Activated CD4-positive, alpha-beta memory T cell treated with anti-CD3 and anti-CD28 coated beads for 36 hours (primary cell): ENCODE measurements around the gene ACOT12. TPM values are rescaled to one million over a fixed set of nuclear protein-coding genes. Genes with fewer than 3 reads are reported as not detected.
A peak's percentile ranks its signal among the peaks of the same experiment; 100 is the strongest.

ENCODE experiments used
- CTCF ChIA-PET: fragments of 350-600 bp; sonication (Branson Sonifier 250); formaldehyde crosslinking; loops from one replicate; lab custom pipeline; 2021; ENCODE audit warnings: antibody characterized with exemption, inconsistent platforms; lab: Charles Lee
- POLR2A ChIA-PET: fragments of 350-600 bp; sonication (Branson Sonifier 250); formaldehyde crosslinking; loops from one replicate; lab custom pipeline; 2021; ENCODE audit warnings: antibody characterized with exemption; lab: Charles Lee
- DNase-seq: peaks from one replicate; pipeline ENCODE4 v3.0.0-alpha.2; 2020
- H3K27ac Mint-ChIP-seq: one replicate; pipeline ENCODE4 v1.8.0; 2021; ENCODE audit warnings: mixed read lengths
- H3K27me3 Mint-ChIP-seq: one replicate; pipeline ENCODE4 v1.8.0; 2021; ENCODE audit warnings: mixed read lengths
- H3K36me3 Mint-ChIP-seq: one replicate; pipeline ENCODE4 v1.8.0; 2021; ENCODE audit warnings: mixed read lengths
- H3K4me1 Mint-ChIP-seq: one replicate; pipeline ENCODE4 v1.8.0; 2021; ENCODE audit warnings: low read depth, mixed read lengths
- H3K4me3 Mint-ChIP-seq: one replicate; pipeline ENCODE4 v1.8.0; 2021; ENCODE audit warnings: mild to moderate bottlenecking, mixed read lengths
- H3K9me3 Mint-ChIP-seq: one replicate; pipeline ENCODE4 v1.8.0; 2021; ENCODE audit warnings: mixed read lengths
- intact Hi-C: fragments of 100-400 bp; cut with micrococcal nuclease; formaldehyde crosslinking; loops from one replicate; pipeline ENCODE4 v1.15.1; 2023
- total RNA-seq, 2 experiments: library from RNA; stranded (reverse); gene quantifications; one replicate each; pipeline ENCODE4 v1.2.3, GENCODE V29; 2021

ACOT12 gene
- total RNA-seq, 2 experiments from 2014 or later: not detected

DNA sequence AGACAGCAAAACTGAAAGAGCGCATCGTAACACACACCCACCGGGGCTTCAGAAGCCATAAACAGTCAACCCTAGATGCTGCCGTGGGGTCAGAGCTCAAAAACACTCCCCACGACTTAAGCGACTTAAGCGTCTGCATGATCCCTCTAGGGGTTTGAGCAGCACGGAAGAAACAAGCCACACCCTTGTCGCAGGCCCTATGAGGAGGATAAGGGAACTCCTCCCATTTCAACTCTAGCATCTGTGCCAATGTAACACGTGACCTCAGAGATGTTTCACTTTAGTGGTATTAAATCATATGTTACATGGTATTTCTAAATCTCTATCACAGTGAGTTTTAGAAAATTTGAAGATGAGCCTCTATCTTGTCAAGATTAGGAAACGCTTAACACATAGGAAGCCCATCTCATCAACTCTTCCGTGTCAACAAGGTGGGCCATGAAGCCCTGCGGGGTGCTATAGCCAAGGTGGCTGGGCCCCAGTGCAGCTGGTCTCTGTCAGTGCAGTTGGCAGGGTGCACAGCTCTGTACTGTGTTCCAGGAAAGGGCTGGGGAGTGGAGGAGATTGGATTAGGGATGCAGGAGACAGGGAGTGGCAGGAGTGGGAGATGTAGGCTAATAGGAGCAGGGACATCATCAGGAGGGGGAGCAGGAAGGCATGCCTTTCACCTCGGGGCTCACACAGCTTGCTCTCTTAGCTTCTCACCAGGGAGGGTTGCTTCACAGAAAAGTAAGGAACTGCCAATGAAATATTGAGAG is 59.5 kb downstream of the ACOT12 start:
- Mint-ChIP-seq H3K4me3 (no peak overlapping the region), H3K27ac (no peak overlapping the region), H3K36me3 (no peaks in the 10 kb centered on the region), H3K9me3 (peaks cover 4% of the 10 kb centered on the region), H3K4me1 (no peaks in the 10 kb centered on the region), H3K27me3 (no peaks in the 10 kb centered on the region)
- DNase-seq: no peak
- ChIA-PET POLR2A (no interaction called here), CTCF (no interaction called here)
- intact Hi-C loops: no loop called here

DNA sequence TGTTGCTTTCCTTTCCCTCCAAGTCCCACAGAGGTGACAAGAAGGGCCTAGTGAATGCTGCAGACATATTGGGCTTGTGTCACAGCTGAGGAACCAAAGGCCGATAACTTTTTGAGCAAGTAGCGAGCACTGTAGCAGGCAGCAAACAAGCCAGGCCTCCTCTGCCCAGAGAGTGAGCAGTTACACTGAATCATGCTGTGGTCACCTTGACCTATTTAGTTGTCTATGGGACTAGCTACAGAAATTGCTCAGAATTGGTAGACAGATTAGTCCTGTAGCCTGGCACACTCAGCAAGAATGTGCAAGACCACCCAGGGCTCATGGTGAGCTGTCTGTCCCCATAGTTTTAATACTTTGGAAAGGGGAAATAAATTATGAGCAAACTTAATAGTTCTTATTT is 67.4 kb downstream of the ACOT12 start:
- Mint-ChIP-seq H3K4me3 (no peak overlapping the region), H3K27me3 (peaks cover 1% of the 10 kb centered on the region), H3K27ac (no peak overlapping the region), H3K4me1 (no peaks in the 10 kb centered on the region), H3K36me3 (no peaks in the 10 kb centered on the region), H3K9me3 (no peaks in the 10 kb centered on the region)
- DNase-seq: no peak
- POLR2A ChIA-PET: no interaction called here
- intact Hi-C loops: no loop called here
- CTCF ChIA-PET: interaction anchor here (1.1 kb wide), 1 partner anchor 25 kb away, joined by 4 read pairs; the partner anchor contains the start of gene ZCCHC9

DNA sequence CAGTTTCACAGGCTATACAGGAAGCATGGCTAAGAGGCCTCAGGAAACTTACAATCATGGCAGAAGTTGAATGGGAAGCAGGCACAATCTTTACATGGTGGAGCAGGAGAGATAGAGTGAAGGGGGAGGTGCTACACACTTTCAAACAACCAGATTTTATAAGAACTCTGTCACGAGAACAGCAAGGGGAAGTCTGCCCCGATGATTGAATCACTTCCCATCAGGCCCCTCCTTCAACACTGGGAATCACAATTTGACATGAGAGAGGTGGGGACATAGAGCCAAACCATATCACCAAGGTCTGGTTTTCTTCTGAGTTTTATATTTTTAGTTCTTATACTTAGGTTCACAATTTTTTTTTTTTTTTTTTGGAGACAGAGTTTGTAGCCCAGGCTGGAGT is 76.4 kb downstream of the ACOT12 start:
- no peak overlapping the region for H3K4me3 Mint-ChIP-seq
- H3K27me3 Mint-ChIP-seq: no peaks in the 10 kb centered on the region
- no peak overlapping the region for H3K27ac Mint-ChIP-seq
- no peaks in the 10 kb centered on the region for H3K9me3 Mint-ChIP-seq
- intact Hi-C loops: no loop called here
- no peak for DNase-seq
- ChIA-PET CTCF (no interaction called here), POLR2A (interaction anchor here (0.7 kb wide), 1 partner anchor 512 kb away, joined by 5 read pairs; no protein-coding TSS in a partner anchor)
- H3K36me3 Mint-ChIP-seq: peaks cover 9% of the 10 kb centered on the region
- no peaks in the 10 kb centered on the region for H3K4me1 Mint-ChIP-seq

DNA sequence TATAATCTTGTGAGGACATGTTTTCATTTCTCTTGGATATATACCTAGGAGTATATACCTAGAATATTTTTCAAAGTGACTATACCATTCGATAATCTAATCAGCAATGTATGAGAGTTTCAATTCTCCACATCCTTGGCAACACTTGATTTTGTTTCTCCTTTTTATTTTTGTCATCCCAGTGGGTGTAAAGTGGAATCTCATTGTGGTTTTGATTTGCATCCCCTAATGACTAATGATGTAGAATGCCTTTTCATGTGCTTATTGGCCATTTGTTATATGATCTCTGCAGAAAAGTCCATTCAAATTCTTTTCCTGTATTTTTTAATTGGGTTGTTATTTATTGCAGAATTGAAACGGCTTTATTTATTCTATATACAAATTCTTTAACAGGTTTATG is 77.4 kb downstream of the ACOT12 start:
- no peaks in the 10 kb centered on the region for H3K4me1 Mint-ChIP-seq
- H3K9me3 Mint-ChIP-seq: no peaks in the 10 kb centered on the region
- ChIA-PET POLR2A (interaction anchor here (0.7 kb wide), 1 partner anchor 512 kb away, joined by 5 read pairs; no protein-coding TSS in a partner anchor), CTCF (no interaction called here)
- H3K4me3 Mint-ChIP-seq: no peak overlapping the region
- H3K36me3 Mint-ChIP-seq: peaks cover 16% of the 10 kb centered on the region
- intact Hi-C loops: no loop called here
- no peaks in the 10 kb centered on the region for H3K27me3 Mint-ChIP-seq
- no peak overlapping the region for H3K27ac Mint-ChIP-seq
- no peak for DNase-seq

DNA sequence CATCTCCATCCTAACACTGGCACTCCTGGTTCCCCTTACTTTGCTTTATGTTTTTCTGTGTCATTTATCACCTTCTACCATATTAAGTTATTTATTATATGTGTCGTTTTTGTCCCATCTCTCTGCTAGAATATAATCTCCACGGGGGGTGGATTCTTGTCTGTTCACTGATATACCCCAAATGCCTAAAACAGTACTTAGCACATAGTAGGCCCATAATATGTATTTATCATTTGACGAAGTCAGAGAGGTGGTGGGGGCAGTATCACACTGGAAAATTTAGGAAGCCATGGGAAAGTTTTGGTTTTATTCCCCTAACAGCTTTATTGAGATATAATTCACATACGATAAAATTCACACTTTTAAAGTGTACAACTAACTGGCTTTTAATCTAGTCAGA is 78.1 kb downstream of the ACOT12 start:
- DNase-seq: no peak
- POLR2A ChIA-PET: no interaction called here
- intact Hi-C loops: no loop called here
- Mint-ChIP-seq H3K4me3 (no peak overlapping the region), H3K4me1 (no peaks in the 10 kb centered on the region), H3K27me3 (no peaks in the 10 kb centered on the region), H3K36me3 (peaks cover 19% of the 10 kb centered on the region), H3K27ac (no peak overlapping the region), H3K9me3 (no peaks in the 10 kb centered on the region)
- CTCF ChIA-PET: no interaction called here

DNA sequence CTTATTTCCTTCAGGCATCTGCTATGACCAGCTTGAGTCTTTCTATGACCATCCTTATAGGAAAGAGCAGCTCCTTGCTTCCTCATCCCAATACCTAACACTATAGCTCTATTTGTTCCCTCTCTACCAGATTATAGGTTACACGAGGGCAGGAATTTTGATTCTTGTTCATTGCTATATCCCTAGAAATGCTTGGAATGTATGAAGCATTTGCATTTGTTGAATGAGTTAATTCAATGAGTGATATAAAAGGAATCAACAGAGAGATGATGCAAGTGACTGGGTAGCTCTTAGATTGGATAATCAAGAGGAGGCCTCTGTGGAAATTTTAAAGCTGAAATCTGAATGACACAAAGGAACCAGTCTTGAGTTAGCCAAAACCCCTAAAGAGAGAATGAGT is 78.6 kb downstream of the ACOT12 start:
- Mint-ChIP-seq H3K9me3 (no peaks in the 10 kb centered on the region), H3K4me3 (no peak overlapping the region), H3K36me3 (peaks cover 19% of the 10 kb centered on the region), H3K27me3 (no peaks in the 10 kb centered on the region), H3K27ac (no peak overlapping the region), H3K4me1 (no peaks in the 10 kb centered on the region)
- ChIA-PET POLR2A (no interaction called here), CTCF (no interaction called here)
- DNase-seq: no peak
- intact Hi-C loops: no loop called here

DNA sequence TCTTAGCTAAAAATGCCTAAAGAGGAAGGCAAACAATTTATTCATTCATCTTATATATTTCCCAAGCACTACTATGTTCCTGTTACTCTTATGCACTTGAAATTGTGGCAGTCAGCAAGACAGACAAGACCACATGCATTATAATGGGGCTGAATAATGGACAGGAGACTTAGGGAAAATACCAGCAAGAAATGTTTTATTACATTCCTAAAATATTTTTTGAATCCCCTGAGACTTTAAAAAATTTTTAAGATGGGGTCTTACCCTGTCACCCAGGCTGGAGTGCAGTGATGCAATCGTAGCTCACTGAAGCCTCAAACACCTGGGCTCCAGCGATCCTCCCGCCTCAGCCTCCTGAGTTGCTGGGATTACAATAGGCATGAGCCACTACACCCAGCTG is 79.4 kb downstream of the ACOT12 start:
- Mint-ChIP-seq H3K36me3 (peaks cover 19% of the 10 kb centered on the region), H3K4me3 (no peak overlapping the region), H3K27me3 (no peaks in the 10 kb centered on the region), H3K9me3 (no peaks in the 10 kb centered on the region), H3K27ac (no peak overlapping the region), H3K4me1 (no peaks in the 10 kb centered on the region)
- ChIA-PET CTCF (interaction anchor here (1.3 kb wide), 1 partner anchor 15 kb away, joined by 3 read pairs; no protein-coding TSS in a partner anchor), POLR2A (no interaction called here)
- intact Hi-C loops: no loop called here
- no peak for DNase-seq

DNA sequence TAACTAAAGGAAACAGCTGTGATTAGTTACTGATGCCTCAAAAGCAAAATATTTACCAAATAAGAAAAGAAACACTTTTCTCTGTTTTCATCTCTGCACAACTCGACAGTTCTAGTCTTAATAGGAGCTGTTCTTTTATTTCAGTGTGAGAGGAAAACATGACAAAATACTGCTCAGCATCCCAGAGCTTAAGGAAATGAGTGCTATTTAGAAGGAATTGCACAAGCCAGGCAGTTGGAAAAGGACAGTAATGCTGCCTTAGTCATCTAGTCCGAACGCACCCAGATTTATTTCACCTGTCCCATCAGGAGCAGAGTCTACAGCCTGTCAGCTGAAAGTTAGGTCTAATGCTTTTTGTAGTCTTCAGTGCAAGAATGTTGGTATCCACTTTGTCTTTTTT is 80.2 kb downstream of the ACOT12 start:
- CTCF ChIA-PET: interaction anchor here (1.3 kb wide), 1 partner anchor 14 kb away, joined by 3 read pairs; no protein-coding TSS in a partner anchor
- H3K4me3 Mint-ChIP-seq: no peak overlapping the region
- no peaks in the 10 kb centered on the region for H3K4me1 Mint-ChIP-seq

DNA sequence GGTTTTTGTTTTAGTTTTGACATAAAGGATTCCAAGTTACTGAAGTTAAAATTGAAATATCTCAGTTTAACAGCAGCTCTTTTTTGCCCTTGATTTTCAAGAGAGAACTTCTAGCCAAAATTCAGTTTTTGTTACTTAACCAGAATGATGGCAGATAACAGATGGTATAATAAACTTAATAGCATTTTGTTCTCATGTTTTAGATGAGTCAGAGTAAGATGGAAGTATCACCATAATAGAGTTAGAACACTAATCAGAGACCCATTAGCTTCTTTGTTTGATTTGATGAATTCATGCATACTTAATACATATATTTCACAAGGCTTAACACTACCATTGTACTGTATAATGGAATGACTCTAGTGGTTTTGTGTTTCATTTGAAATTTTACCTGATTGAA is 80.7 kb downstream of the ACOT12 start:
- POLR2A ChIA-PET: no interaction called here
- DNase-seq: no peak
- CTCF ChIA-PET: interaction anchor here (1.0 kb wide), 1 partner anchor 14 kb away, joined by 4 read pairs; no protein-coding TSS in a partner anchor

More for the DNA sequence above, 80.2 kb downstream of the ACOT12 start:
- intact Hi-C loops: no loop called here
- H3K9me3 Mint-ChIP-seq: no peaks in the 10 kb centered on the region
- H3K36me3 Mint-ChIP-seq: peaks cover 21% of the 10 kb centered on the region
- H3K27ac Mint-ChIP-seq: no peak overlapping the region
- no peaks in the 10 kb centered on the region for H3K27me3 Mint-ChIP-seq
- POLR2A ChIA-PET: no interaction called here
- DNase-seq: no peak

DNA sequence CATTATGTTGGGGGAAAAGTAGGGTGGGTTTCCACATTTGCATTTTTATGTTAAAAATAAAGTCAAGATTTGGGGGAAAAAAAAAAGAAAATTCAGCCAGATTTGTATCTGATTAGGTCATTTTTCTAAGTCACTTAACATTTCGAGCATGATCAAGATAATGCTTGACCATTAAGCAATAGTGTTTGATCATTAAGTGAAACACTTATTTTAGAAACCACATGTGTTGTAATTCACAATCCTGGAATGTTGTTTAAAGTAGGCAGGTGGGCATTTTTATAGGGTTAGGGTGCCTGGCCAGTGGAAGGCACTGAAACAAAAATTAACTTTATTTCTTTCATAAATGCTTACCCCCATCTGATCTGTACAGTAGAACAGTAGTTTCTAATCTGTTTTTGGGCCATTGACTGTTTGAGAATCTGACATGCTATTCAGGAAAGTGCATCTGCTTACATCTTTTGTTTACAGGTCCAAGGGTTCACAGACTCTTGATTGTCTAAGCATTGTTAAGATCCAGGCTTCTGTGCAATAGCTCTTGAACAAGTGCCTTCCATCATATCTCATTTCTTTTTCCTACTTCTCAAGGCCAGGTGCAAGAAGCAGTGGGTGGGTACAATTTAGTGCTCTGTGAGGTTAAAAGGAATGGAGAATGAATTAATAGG is 83.4 kb downstream of the ACOT12 start:
- intact Hi-C loops: no loop called here
- Mint-ChIP-seq H3K27me3 (no peaks in the 10 kb centered on the region), H3K4me3 (no peak overlapping the region), H3K4me1 (peaks cover 4% of the 10 kb centered on the region), H3K9me3 (no peaks in the 10 kb centered on the region), H3K36me3 (peaks cover 23% of the 10 kb centered on the region), H3K27ac (no peak overlapping the region)
- ChIA-PET CTCF (interaction anchor here (1.0 to 1.6 kb wide), 2 partner anchors 9 to 10 kb away, joined by 4 to 5 read pairs; partner anchors contain the start of gene ZCCHC9), POLR2A (no interaction called here)
- no peak for DNase-seq

More for the DNA sequence above, 80.7 kb downstream of the ACOT12 start:
- H3K27me3 Mint-ChIP-seq: no peaks in the 10 kb centered on the region
- no peaks in the 10 kb centered on the region for H3K9me3 Mint-ChIP-seq
- no peak overlapping the region for H3K4me3 Mint-ChIP-seq
- peaks cover 21% of the 10 kb centered on the region for H3K36me3 Mint-ChIP-seq
- intact Hi-C loops: no loop called here
- no peak overlapping the region for H3K27ac Mint-ChIP-seq
- H3K4me1 Mint-ChIP-seq: no peaks in the 10 kb centered on the region

DNA sequence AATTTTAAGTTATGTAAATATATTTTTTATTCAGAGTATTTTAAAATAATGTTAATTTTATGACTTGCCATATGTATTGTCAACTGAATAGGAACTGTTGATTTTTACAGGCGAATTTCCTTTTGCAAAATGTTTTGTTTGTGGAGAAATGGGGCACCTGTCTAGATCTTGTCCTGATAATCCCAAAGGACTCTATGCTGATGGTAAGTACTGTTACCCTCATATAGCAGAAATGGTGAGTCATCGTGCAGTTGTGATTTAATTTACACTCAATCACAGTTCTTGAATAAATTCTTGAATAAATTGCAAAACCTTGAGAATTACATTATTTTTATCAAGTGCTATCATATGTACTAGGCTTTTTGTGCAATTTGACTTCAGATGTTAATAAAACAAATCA is 85.1 kb downstream of the ACOT12 start:
- CTCF ChIA-PET: interaction anchor here (1.0 to 1.6 kb wide), 4 partner anchors 9 to 21 kb away, joined by 3 to 5 read pairs (median 3); no protein-coding TSS in a partner anchor
- Mint-ChIP-seq H3K36me3 (peaks cover 22% of the 10 kb centered on the region), H3K27ac (no peak overlapping the region), H3K4me3 (no peak overlapping the region), H3K27me3 (no peaks in the 10 kb centered on the region), H3K4me1 (peaks cover 16% of the 10 kb centered on the region), H3K9me3 (no peaks in the 10 kb centered on the region)
- no peak for DNase-seq
- intact Hi-C loops: loop anchor here (10.0 kb wide), 2 partner anchors 856 to 904 kb away; partner anchors contain the start of gene ZFYVE16
- POLR2A ChIA-PET: no interaction called here

DNA sequence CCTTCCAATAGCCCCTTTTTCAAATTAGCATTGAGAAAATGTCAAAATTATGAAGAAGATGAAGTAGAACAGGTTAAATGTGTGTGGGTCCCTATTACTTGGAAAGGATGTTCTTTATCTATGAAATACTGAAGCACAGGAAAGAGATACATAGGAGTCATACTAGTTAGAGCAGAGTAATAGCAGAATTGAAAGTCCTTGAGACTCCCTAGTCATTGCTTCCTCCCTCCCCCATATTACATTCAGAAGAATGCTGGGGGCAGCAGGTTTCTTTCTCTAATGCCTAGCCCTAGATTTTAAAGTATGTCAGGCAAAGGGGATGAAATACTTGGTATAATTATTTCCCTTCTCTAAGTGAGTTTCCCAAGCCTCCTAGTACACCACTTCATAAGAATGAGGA is 88.1 kb downstream of the ACOT12 start:
- Mint-ChIP-seq H3K36me3 (peaks cover 14% of the 10 kb centered on the region), H3K27me3 (no peaks in the 10 kb centered on the region), H3K4me1 (peaks cover 25% of the 10 kb centered on the region), H3K9me3 (no peaks in the 10 kb centered on the region), H3K27ac (peak overlapping the region; percentile 58), H3K4me3 (no peak overlapping the region)
- DNase-seq: no peak
- CTCF ChIA-PET: interaction anchor here (0.8 kb wide), 1 partner anchor 19 kb away, joined by 3 read pairs; no protein-coding TSS in a partner anchor
- intact Hi-C loops: loop anchor here (10.0 kb wide), 2 partner anchors 859 to 901 kb away; partner anchors contain the start of gene ZFYVE16
- POLR2A ChIA-PET: no interaction called here
